HG03045 (cell line): ENCODE measurements around the gene NAV2.
"Not testable (repeated sequence)": the region's sequence is repeated elsewhere in the genome, so short reads cannot be mapped to it uniquely, and the experiment has no call there.

Experiments used
- ATAC-seq: cut with Tn5 transposase; IDR thresholded peaks from one replicate; pipeline ENCODE4 v1.9.1; 2021; ENCODE audit warnings: mild to moderate bottlenecking, moderate library complexity; ENCODE audit not compliant: unreplicated experiment

The NAV2 gene

DNA sequence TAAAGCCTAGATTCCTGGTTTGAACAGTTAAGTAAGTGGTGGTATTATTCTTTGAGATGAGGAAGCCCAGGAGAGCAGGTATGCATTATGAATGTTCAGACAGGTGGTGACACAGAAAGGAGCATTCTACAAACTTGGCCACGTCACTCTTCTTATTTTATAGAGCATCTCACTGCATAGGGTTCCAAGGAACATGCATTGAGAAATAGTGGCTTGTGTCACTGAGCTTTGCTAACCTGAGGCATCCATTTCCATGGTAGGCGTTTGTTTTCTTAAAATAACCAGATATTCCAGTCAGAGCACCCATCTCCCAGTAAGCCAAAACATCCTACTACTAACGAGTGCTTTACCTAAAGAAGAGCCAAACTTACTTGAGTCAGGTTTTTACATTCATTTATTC lies 169.7 kb downstream of the NAV2 start:
- no peak for ATAC-seq

DNA sequence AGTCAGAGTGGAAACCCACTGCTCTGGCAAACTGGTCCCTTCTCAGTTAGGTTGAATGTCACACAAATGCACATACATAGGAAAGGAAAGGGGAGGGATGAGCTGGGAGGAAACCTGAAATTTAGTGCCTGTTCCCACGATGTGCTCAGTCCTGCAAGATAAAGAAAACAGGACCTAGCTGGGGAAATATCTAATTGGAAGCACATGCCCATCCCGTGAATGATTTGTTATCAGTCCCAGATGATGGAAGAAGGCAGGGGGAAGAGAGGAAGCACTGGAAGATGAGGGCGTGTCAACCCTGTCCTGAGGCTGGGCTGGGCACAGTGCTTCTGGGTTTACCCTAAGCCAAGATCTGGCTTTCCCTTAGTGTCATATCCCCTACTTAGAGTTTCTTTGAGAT lies 173.9 kb downstream of the NAV2 start:
- ATAC-seq: no peak

DNA sequence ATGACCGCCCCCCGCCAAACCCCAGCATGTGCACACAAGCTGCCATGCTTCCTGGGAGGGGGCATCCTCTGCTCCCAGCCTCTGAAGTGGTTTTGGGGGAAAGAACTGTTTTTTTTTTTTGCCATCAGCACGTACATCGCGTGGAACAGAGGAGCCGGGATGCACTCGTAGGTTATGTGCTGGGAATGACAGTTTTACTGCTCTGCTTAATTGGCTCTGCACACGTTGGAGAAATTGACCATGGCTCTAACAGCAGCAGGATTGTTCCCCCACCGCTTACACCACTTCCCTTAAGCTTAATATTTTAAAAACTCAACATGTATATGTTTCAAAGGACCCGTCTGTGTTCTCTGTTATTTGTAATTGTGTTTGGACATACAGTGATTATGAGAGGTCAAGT lies 175.2 kb downstream of the NAV2 start:
- ATAC-seq: no peak

DNA sequence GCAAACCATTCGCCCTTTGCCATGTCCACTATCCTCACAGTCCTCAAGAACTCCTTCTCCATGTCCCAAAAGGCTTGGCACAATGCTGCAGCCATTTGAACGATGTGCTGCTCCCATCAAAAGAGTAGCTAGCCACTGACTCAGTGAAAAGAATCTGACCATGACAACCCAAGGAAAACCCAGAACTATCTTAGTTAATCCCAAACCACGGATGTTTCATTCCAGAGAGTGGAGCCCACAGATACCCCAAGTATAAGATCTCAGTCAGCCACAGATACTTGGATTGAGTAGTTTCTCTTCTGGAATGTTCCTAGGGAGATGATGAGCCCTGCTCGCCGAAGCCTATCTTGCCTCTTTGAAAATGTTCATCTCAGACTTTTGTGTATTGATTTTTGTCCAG lies 176.9 kb downstream of the NAV2 start:
- ATAC-seq: no peak

DNA sequence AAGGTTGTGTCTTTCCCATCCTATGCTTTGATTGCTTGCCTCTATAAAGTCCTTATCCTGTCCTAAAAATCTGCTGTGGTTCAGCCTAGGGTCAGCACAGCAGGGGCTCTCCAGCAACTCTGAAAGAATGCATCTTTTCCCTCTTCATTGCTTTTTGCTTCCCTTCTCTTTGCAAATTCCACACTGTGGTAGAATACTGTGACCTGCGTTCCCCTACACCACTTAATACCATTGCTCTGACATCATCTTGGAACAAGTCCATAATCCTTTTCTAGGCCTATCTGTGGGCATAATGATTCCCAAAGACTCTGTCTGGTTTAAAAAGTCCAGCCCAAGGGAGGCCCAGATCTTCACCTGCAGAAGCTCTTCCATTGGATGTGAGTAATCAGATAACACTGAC lies 177.7 kb downstream of the NAV2 start:
- ATAC-seq: no peak

DNA sequence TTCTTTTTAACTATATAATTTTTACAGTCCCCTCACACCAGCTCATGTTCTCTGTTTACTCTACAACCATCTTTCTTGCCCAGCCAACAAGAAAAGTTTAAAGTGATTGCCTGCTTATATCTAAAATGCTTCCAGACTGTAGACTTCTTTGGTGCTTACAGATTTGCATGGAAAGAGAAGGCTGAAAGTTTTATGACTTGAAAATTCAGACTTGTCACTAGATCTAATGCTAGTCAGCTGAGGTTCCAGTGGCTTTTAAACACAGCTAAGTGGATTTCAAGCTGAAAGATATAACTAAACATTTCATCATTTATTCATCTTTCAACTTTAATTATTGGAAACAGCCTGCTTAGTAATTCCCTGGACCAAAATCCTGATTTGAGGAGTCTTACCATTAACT lies 178.4 kb downstream of the NAV2 start:
- ATAC-seq: no peak

DNA sequence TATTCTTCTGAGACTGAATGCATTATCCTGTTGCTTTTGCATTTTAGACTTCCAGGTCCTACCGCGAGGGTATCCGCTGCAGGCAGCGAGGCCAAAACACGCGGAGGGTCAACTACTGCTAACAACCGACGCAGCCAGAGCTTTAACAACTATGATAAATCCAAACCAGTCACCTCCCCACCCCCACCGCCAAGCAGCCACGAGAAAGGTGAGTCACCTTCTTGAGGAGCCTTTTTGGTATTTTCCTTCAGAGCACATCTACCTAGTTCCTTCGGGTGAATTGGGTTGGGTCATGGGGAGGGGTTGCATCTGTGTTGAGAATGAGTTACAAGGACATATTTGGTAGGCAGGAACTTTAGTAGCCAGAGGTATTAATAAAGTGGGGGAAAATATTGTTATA lies 179.8 kb downstream of the NAV2 start:
- ATAC-seq: no peak

DNA sequence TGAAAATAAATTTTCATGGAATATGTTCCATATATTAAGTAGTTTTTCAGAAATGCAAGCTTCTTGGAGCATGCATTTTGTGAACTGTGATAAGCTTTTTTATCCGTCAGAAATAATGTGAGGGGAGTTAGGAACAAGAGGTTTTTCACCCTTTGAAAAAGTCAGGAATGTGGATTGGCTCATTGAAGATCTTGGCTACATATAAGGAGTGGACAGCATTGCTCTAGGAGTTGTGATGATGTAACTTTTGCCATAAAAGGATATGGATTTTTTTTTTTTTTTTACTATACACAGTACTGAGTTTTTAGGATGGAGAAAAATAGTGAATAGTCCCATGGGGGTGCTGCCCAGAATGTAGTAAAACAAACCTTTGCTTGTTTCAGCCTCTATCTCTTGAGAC lies 180.2 kb downstream of the NAV2 start:
- no peak for ATAC-seq

DNA sequence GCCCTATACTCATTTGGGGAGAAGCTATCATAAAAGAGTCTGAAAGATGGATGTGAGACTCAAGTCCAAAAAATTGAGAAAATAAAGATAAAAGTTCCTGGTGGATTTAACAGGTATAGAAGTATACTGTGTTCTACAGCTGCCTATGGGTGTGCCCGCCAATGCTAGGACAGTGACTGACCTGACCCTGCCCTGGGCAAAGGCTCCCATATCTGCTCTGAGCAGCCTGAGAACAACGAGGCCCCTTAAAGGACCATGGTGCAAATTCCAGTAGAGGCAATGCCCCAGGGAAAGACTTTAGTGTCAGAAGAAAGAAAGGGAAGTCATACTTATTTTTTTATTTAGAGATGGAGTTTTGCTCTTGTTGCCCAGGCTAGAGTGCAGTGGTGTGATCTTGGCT lies 181.8 kb downstream of the NAV2 start:
- no peak for ATAC-seq

DNA sequence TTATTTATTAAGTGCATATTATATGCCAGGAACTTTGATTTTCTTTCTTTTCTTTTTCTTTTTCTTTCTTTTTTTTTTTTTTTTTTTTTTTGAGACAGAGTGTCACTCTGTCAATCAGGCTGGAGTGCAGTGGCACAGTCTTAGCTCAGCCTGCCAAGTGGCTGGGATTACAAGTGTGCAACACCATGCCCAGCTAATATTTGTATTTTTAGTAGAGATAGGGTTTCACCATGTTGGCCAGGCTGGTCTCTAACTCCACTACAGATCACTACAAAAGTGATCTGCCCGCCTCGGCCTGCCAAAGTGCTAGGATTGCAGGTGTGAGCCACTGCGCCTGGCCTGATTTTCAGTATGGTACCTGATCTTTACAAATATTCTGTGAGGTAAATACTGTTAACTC lies 182.4 kb downstream of the NAV2 start:
- ATAC-seq: not testable (repeated sequence)

DNA sequence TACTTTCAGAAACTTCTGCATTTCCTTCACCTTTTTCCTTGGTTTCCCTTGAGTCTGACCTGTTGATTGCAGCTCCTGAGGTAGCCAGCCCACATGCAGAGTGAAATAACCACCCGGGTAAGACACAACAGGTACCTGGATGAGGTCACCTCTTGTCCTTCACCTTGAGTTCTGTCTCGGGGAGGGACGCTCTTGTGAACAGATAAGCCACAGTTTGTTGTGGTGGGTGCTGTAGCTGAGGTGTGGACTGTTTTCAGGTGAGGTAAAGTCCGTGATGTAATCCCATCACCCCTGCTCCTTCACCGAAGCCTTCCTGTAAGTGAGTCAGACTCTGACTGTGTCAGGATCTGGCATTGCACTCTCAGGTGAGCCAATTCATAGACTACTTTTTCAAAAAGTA lies 183.1 kb downstream of the NAV2 start:
- no peak for ATAC-seq

DNA sequence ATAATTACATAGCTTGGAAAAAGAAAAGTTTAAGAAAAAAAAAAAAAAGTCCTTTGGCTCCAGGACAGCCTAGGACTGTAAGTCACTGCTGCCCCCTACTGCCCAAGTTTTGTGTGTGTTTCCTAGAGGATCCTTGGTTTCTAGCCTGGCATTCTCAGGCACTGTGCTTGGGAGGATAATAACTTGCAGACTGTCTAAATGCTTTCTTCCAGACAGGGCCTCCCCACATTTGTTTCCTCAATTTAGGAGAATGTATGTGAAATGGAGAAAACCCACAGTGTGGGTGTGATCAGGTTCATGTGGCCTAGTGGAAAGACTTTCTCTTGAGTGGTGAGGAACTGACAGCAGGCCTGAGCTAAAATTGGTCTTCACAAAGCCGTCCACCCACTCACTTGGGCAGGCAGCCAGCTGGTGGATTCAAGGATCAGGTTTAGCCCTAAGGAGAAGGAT lies 191.0 kb downstream of the NAV2 start:
- ATAC-seq: no peak

DNA sequence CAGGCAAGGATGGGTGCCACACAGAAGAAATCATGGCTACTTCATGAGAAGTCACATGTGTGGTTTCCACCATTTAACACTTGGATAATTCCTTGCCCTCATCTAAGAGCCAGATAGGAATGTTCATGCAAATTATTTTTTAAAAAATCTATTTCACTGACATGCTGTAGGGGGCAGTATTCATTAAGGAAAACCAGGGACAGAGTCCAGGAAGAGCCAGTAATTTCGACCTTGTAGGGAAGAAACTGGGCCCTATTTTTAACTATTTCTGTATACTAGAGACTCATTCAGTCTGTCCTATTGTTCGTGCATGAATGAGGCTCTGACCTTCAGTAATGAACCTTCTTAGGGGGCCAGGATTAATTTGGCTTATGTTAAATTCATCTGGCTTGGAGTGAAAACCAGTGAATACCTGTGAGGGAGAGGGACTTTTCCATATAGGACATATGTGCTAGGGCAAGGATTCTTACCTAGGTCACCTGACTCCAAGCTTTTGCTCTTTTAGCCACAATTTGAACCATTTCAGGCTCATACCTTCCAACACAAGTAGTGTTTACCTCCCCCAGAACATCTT lies 192.7 kb downstream of the NAV2 start:
- ATAC-seq: no peak

DNA sequence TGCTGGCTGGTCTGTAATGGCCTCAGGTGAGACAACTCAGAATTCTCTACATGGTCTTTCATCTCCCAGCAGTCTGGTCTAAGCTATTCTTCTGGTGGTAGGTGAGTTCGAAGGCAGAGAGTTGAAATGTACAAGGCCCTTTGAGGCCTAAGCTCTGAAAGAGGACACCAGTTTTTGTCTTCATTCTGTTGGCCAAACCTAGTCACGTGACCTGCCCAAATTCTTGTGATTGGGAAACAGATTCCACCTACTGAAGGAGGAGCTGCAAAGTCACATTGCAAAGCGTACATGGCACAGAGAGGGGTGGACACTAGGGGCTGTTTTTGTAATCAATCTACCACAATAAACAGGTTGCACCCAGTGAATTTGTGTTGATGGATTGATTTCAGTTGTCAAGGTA lies 193.5 kb downstream of the NAV2 start:
- ATAC-seq: no peak

DNA sequence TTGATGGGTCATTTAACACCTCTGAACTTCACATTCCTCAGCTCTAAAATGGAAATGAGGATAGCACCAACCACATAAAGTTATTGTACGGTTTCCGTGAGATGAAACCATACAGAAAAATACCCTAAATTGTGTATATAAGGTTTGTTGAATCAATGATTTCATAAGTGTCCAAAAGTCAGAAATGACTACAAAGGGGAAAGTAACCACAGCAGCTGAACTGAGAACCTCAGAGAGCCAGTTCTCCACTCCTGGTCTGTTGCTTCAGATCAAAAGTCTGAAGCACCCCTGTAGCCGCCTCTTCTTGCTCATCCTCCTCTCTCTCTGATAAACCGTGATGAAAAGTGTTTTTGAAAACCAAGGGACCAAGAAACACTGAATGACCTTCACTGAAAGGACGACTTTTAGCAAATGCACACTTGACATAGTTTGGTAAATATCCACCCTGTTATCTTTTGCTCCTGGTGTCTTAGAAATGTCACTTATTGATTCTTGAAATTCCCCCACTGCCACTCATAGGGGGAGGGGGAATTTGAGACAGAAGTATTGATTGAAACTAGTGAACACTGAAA lies 194.5 kb downstream of the NAV2 start:
- no peak for ATAC-seq

DNA sequence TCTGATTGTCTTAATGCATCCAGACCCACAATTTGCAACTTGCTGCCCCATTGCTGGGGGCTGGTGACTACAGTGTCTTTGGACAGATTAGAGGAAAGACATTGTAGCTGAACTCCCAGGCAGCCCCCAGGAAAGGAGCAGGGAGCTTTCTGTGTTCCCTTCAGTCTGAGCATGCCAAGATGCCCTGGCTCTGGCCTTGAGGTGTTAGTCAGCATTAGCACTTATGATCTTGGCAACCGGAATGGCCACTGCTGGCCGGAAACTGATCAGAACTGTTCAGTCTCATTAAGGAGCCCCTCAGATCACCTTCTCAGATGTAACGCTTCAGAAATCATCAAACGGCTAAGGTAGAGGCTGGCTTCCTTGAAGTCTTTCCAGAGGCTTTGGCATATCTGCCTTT lies 195.2 kb downstream of the NAV2 start:
- no peak for ATAC-seq

DNA sequence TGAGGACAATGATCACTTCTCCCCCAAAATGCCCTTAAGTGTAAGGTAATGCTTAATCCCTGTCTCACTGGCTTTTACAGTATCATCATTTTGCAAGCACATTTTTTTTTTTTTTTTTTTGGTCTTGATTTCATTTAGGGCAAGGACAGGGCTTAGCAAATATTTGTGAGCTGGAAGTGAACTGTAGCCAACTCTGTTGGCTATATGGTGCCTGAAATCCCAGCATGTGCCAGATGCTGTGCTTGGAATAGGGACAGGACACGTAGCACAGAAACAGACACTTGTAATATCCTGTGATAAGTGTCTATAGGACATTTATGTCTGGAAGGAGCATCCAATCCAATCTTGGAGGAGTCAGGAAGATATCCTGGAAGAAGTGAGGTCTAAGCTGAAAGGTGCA lies 198.3 kb downstream of the NAV2 start:
- no peak for ATAC-seq

DNA sequence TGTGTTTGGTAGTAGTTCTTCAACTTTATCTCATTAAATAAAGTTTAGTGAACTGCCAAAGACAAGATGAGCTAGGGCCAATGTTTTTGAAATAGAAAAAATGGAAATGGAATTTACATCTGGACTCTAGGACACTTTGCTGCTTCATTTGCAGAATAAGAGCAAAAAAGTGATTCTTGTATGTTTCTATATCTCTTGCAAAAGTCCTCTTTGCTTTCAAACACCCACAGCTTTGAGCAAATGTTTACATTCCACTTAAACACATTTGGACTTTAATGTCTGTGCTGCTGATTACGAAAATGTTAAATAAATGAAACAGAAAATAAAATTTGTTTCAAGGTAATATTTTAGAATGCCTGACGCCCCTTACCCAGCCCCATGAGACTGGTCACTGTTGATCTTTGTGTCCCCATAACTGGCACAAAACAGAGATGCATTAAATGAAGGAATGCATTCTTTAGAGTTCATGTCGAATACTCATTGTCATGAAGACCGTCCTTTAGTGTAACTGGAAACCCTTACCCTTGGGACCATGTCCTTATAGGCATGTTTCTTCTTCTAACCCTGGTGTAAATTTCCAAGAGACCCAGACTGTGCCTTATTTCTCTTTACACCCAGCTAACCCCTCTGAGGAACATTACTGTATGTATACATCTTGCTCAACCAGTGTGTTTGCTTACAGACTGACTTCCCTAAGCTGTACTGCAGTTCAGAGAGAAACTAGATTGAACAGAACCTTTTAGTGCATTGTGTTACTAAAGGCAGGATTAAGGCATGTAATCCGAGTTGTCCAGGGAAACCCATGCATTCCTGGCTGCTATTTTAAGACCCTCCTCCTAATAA lies 199.7 kb downstream of the NAV2 start:
- ATAC-seq: no peak

DNA sequence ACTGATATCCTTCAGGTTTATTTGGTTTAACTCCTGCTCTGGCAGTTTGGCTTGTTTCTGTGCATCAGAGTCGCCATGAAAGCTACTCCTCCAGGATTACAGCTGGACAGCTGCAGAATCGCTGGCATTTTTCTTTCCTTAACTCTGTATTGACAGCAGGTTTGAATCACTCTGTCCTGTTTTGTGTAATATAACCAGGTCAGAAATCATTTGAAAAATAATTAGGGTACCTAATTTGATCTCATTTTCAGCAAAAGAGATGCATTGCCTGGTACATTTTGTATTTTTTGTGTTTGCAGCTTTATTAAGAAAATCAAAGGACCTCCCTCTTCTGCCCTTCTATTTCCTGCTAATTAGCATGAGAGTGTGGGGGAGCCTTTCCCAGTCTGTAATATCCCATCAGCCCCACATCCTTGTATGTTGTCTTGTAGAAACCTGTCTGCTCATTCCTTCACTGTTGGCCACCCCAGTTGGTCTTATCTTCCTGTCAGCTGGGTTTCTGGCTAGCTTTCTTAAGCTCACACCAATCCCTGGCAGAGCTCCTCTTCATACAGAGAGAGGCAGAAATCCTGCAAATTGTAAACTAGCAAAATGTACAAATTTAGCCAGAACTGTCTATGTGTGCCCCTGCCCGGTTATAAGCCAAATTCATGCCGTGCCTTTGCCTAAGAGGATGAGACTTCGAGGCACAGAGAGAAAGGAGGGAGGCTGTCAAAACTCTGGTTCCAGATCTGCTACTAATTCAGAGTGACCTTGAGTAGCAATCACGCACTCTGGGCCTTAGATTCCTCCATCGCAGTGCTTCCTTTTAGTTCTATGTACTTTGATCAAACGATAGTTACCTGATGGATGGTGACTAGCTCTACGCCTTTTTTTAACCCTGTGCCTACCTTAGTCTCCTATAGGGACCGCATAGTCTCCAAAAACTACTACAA lies 200.6 kb downstream of the NAV2 start:
- no peak for ATAC-seq

DNA sequence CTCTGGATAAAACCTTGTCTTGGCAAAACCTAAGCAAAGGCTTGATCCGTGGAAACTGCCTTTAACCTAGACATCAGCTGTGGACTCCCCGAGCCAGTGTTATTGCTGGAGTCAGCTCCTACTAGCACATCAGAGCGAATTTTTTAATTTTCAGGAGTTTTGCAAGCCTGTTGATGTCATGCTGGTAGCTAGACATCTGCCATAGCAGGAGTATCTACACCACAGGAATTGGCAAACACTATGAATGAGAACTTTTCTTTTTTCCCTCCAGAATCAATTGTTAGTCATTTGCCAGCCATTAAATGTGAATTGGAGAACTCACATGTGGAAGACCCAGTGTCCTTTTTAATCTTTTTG lies 201.2 kb downstream of the NAV2 start:
- ATAC-seq: no peak

DNA sequence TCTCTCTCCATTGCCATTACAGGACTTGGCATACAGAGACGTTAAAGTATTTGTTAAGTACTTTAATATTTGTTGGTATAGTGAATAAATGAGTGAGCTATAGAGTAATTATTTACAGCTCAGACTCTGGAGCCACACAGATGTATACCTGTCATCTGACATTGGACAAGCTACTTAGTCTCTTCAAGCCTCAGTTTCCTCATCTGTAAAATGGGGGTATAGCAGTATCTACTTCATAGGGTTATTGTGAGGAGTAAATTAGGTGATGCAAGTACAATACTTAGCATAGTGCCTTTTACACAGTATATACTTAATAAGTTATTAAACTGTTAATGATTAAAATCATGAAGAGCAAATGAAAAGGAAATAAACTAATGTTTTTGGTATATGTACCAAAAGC lies 203.2 kb downstream of the NAV2 start:
- ATAC-seq: no peak
